Kidney (tissue), 14 donors: ENCODE measurements around the gene SFTPB. TPM values are rescaled to one million over a fixed set of nuclear protein-coding genes. Genes with fewer than 3 reads are reported as not detected.

Experiments
- DNase-seq, 5 donors: peaks; one replicate each; pipeline ENCODE4 v3.0.0-alpha.2; 2013 to 2020
- FAIRE-seq: peaks from 2 replicates; lab custom pipeline; 2012; peaks lifted over from hg19 to GRCh38; lab: Jason Lieb, UNC
- H3K27ac ChIP-seq, 2 donors: one replicate each; pipeline ENCODE4 v1.7.0; 2013; ENCODE audit warnings: low read depth in 2 of 2, low read length in 2 of 2, inconsistent platforms in 1 of 2
- H3K27me3 ChIP-seq: one replicate; pipeline ENCODE4 v1.7.1; 2013; ENCODE audit warnings: low read length, inconsistent platforms; ENCODE audit not compliant: control insufficient read depth, insufficient read depth
- H3K36me3 ChIP-seq, 3 donors: one replicate each; pipeline versions ENCODE4 v1.7.0 to v1.7.1; 2013; ENCODE audit warnings: low read length in 3 of 3, control low read depth in 1 of 3, inconsistent platforms in 1 of 3; ENCODE audit not compliant: insufficient read depth in 3 of 3, control insufficient read depth in 2 of 3
- H3K4me1 ChIP-seq, 3 donors: one replicate each; pipeline versions ENCODE4 v1.7.0 to v1.7.1; 2013; ENCODE audit warnings: low read length in 3 of 3, inconsistent platforms in 1 of 3, low read depth in 1 of 3; ENCODE audit not compliant: control insufficient read depth in 2 of 3, insufficient read depth in 2 of 3
- H3K4me3 ChIP-seq, 3 donors: one replicate each; pipeline versions ENCODE4 v1.7.0 to v1.8.1; 2013; ENCODE audit warnings: low read length in 3 of 3, control low read depth in 1 of 3, inconsistent platforms in 1 of 3
- H3K9ac ChIP-seq, 3 donors: one replicate each; pipeline versions ENCODE4 v1.7.0 to v1.7.1; 2013; ENCODE audit warnings: low read length in 3 of 3, control low read depth in 1 of 3, inconsistent platforms in 1 of 3
- H3K9me3 ChIP-seq, 3 donors: one replicate each; pipeline versions ENCODE4 v1.7.0 to v1.7.1; 2013; ENCODE audit warnings: low read length in 3 of 3, control low read depth in 1 of 3, inconsistent platforms in 1 of 3; ENCODE audit not compliant: control insufficient read depth in 2 of 3, insufficient read depth in 1 of 3
- CTCF ChIP-seq: IDR thresholded peaks from 3 replicates; pipeline ENCODE4 v1.5.1; 2012; ENCODE audit warnings: mild to moderate bottlenecking, moderate library complexity, borderline replicate concordance; ENCODE audit not compliant: insufficient read depth; ENCODE audit errors: extremely low read depth
- intact Hi-C: fragments of 100-400 bp; cut with DNase I; formaldehyde crosslinking; loops from one replicate; pipeline ENCODE4 v1.11.1; 2022
- polyA plus RNA-seq: library from polyadenylated mRNA; stranded (reverse); fragments of 350-450 nt; fragmentation: Illumina TruSeq; extraction: RNeasy Lipid Tissue Mini Kit (QIAGEN cat#74804); gene quantifications from one replicate; pipeline ENCODE4 v1.2.3, GENCODE V29; 2014; ENCODE audit warnings: low read depth, low replicate concordance; ENCODE audit not compliant: insufficient read depth
- total RNA-seq: library from RNA; stranded (reverse); fragmentation: NEBNext Ultra II Directional; extraction: Animal tissue kit (Norgen Biotek cat#: 25700); gene quantifications from one replicate; pipeline ENCODE4 v1.2.1, GENCODE V29; 2021
- donor health status: control.
- donor health status: control.
- donor health status: control.
- donor health status: control.
- donor health status: control.
- donor health status: DM: yes; HTN: yes; CAD: no.
- donor health status: Normal renal cell carcinoma (clear cell type).

Gene SFTPB
- total and polyA plus RNA-seq, 2 donors from 2014 or later = 0.92 to 1.3 TPM

GRCh38 chr2:85695691-85696668 is 28.0 kb upstream of the SFTPB start:
- intact Hi-C loops = no loop called here
- DNase-seq = no peak
- no peaks in the 10 kb centered on the region for H3K9me3 ChIP-seq
- H3K27me3 ChIP-seq = no peaks in the 10 kb centered on the region
- H3K27ac ChIP-seq = no peak overlapping the region
- no peak overlapping the region for H3K4me3 ChIP-seq
- H3K9ac ChIP-seq = no peak overlapping the region
- FAIRE-seq = no peak
- H3K4me1 ChIP-seq = no peaks in the 10 kb centered on the region
- H3K36me3 ChIP-seq = no peaks in the 10 kb centered on the region
- TF ChIP-seq CTCF = no peak

- intact Hi-C loops = no loop called here
- Histone ChIP-seq H3K27me3 (no peaks in the 10 kb centered on the region), H3K27ac (no peak overlapping the region), H3K4me1 (no peaks in the 10 kb centered on the region), H3K36me3 (no peaks in the 10 kb centered on the region), H3K9me3 (no peaks in the 10 kb centered on the region), H3K9ac (no peak overlapping the region), H3K4me3 (no peak overlapping the region)
- TF ChIP-seq CTCF = no peak
- DNase-seq (no peak), FAIRE-seq (no peak)
Observed at GRCh38 chr2:85695121-85695520, 27.1 kb upstream of the SFTPB start.

GRCh38 chr2:85694052-85695025 is 26.3 kb upstream of the SFTPB start, which contains the start of gene GNLY:
GNLY (plus strand) TSS chr2:85694358; CDS start chr2:85694419, 61 bp downstream.
- no peak within 1 kb of the TSS for H3K9ac ChIP-seq
- TF ChIP-seq CTCF = no peak
- no peaks in the 10 kb centered on the region for H3K4me1 ChIP-seq
- DNase-seq = no peak
- no peak for FAIRE-seq
- H3K36me3 ChIP-seq = no peaks in the 10 kb centered on the region
- H3K4me3 ChIP-seq = no peak within 1 kb of the TSS
- intact Hi-C loops = no loop called here
- no peak within 1 kb of the TSS for H3K27ac ChIP-seq
- H3K9me3 ChIP-seq = no peaks in the 10 kb centered on the region
- no peaks in the 10 kb centered on the region for H3K27me3 ChIP-seq
